ENCODE measurements around the gene ANK3.

Gene ANK3

DNA sequence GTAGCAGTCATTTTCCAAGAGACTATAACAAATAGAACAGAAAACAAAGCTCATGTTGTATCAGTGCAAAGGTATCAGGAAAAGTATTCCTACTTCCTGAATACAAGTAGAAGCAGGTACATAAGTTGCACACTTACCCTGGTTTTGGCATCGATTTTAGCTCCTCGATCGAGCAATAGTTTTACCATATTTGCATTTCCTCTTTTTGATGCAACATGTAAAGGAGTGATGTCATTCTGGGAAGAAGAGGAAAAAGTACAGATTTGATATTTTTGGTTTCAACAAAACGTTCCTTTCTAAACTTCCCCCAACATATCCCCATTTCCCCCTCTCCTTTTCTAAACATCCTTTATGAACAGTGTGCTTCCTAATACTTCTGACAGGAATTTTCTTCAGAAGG, 155.1 kb downstream of the ANK3 start:
- no peaks in the 10 kb centered on the region for H3K4me1 ChIP-seq (ENCODE audit: insufficient read depth, low read length)
- no peak overlapping the region for H3K9ac ChIP-seq (ENCODE audit: low read depth, low read length)
- H3K4me3 ChIP-seq (ENCODE audit: low read length), result no peak overlapping the region
- H3K27me3 ChIP-seq (ENCODE audit: insufficient read depth, low read length), result no peaks in the 10 kb centered on the region
- no peaks in the 10 kb centered on the region for H3K36me3 ChIP-seq (ENCODE audit: insufficient read depth, low read depth, low read length)
- H3K9me3 ChIP-seq (ENCODE audit: insufficient read depth, low read depth, low read length), result no peaks in the 10 kb centered on the region
- H3K27ac ChIP-seq (ENCODE audit: low read length), result no peak overlapping the region

DNA sequence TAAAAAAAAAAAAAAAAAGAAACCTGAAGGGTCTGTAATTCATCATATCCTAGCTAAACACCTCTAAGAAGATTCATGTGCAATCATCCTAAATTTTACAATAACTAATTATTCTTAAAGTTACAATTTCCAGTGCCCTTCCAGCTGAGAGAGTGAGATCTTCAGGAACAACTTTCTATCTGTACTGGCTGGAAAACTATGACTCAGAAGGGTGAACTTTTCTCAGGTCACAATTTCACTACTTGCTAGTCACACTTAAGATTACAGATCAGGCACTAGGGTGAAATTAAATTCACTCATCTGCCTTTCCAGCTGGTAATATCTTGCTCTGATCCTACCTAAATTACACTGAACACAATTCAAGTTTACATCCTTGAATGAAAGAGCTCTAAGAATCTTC, 158.8 kb downstream of the ANK3 start:
- no peak overlapping the region for H3K4me3 ChIP-seq (ENCODE audit: low read length)
- no peak overlapping the region for H3K27ac ChIP-seq (ENCODE audit: low read length)
- H3K27me3 ChIP-seq (ENCODE audit: insufficient read depth, low read length), result no peaks in the 10 kb centered on the region
- H3K4me1 ChIP-seq (ENCODE audit: insufficient read depth, low read length), result no peaks in the 10 kb centered on the region
- no peaks in the 10 kb centered on the region for H3K36me3 ChIP-seq (ENCODE audit: insufficient read depth, low read depth, low read length)
- no peak overlapping the region for H3K9ac ChIP-seq (ENCODE audit: low read depth, low read length)
- no peaks in the 10 kb centered on the region for H3K9me3 ChIP-seq (ENCODE audit: insufficient read depth, low read depth, low read length)

DNA sequence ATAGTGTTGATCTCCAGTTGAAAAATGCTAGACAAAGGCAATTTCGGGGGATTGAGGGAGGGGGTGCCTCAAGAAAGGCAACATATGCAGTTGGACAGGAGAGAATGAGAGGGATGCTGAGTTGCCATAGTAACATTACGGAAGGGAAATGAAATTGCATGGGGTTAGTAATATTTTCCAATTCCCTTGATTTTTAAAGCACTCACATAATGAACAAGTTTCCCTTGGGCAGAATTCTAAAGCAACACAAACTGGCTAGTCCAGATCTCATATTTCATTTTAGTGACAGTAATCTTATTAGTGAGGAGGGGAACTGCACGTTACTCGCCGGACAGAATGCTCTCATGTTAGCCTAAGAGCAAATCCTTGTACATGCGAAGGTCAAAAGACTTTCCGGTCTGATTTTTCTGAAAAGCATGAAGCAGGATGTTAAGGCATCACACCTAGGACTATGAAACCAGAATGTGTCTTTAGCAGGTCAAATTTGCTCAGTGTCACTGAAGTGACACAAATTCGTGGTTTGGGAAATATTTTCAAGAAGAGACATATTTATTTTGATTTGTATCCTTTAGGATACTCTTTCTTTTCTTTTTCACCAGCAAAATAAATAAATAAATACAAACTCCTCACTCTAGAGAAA, 165.5 kb downstream of the ANK3 start:
- Histone ChIP-seq H3K9ac (ENCODE audit: low read depth, low read length) (no peak overlapping the region), H3K4me1 (ENCODE audit: insufficient read depth, low read length) (peaks cover 6% of the 10 kb centered on the region)

DNA sequence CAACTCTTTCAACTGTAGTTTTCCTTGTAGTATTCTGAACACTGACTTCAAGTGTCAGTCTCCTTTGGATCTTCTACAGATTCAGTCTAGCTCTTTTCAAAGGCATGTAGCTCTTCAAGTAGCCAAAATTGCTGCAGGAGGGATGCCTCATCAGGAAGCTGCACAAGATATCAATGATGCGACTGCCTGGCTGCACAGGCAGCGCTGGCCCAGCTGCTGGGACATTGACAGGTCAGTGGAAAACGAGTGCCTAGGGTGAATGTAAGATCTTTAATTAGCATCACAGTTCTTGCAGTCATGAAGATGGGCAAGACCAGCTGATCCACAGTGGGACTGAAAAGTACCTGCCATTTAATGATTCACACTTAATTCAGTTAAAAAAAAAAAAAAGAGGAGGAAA, 167.6 kb downstream of the ANK3 start:
- Histone ChIP-seq H3K27me3 (ENCODE audit: insufficient read depth, low read length) (no peaks in the 10 kb centered on the region), H3K9ac (ENCODE audit: low read depth, low read length) (no peak overlapping the region), H3K36me3 (ENCODE audit: insufficient read depth, low read depth, low read length) (no peaks in the 10 kb centered on the region), H3K9me3 (ENCODE audit: insufficient read depth, low read depth, low read length) (no peaks in the 10 kb centered on the region), H3K4me3 (ENCODE audit: low read length) (no peak overlapping the region), H3K27ac (ENCODE audit: low read length) (no peak overlapping the region), H3K4me1 (ENCODE audit: insufficient read depth, low read length) (peaks cover 6% of the 10 kb centered on the region)

More for the DNA sequence above, 165.5 kb downstream of the ANK3 start:
- H3K27ac ChIP-seq (ENCODE audit: low read length), result no peak overlapping the region
- no peak overlapping the region for H3K4me3 ChIP-seq (ENCODE audit: low read length)
- no peaks in the 10 kb centered on the region for H3K9me3 ChIP-seq (ENCODE audit: insufficient read depth, low read depth, low read length)
- H3K27me3 ChIP-seq (ENCODE audit: insufficient read depth, low read length), result no peaks in the 10 kb centered on the region
- H3K36me3 ChIP-seq (ENCODE audit: insufficient read depth, low read depth, low read length), result no peaks in the 10 kb centered on the region

DNA sequence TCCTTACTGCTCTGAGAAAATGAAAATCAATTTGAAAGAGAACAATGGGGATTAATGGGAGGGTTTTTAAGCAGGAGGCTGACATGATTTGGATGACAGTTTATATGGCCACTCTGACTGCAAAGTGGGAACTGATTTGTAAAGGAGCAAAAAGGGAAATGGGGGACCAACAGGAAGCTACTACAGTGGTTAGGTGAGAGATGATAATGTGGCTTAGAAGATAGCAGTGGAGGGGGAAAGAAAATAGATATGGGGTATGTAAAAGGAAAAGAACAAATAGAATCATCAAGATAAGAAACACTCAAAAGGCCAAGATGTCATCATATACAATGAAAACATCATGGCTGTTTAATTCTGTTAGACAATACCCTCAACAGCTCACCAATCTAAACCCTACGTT, 177.5 kb downstream of the ANK3 start:
- no peaks in the 10 kb centered on the region for H3K27me3 ChIP-seq (ENCODE audit: insufficient read depth, low read length)
- H3K27ac ChIP-seq (ENCODE audit: low read length), result no peak overlapping the region
- no peaks in the 10 kb centered on the region for H3K4me1 ChIP-seq (ENCODE audit: insufficient read depth, low read length)
- no peak overlapping the region for H3K4me3 ChIP-seq (ENCODE audit: low read length)
- H3K9ac ChIP-seq (ENCODE audit: low read depth, low read length), result no peak overlapping the region
- H3K9me3 ChIP-seq (ENCODE audit: insufficient read depth, low read depth, low read length), result no peaks in the 10 kb centered on the region
- no peaks in the 10 kb centered on the region for H3K36me3 ChIP-seq (ENCODE audit: insufficient read depth, low read depth, low read length)

DNA sequence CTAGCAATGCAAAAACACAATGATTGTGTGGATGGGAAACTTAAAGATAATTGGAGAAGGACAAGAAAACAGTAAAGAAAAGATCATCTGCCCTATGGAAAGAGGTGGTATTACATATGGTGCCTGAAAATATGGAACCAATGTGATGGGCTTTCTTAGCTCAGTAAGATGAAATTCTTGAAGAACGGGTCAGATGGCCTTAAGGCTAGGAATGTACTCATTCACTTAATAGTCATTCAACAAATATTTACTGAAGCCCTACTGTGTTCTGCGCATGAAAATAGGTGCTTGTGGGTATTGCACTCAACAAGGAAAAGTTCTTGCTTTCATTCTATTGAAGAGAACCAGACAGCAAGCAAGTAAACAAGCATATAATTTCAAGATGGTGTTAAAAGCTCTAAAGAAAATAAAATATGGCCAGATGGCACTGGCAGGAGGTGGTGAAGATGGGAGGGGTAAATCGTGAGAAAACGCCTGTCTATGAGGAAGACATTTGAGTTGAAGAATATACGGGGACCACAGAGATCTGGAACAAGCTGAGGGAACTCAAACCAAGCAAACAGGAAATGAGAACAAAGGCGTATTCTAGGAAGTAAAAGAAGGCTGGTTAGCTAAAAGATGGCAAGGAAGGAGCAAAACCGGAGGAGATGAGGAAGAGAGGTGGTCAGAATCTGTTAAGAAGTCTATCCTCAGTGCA, 179.7 kb downstream of the ANK3 start:
- Histone ChIP-seq H3K36me3 (ENCODE audit: insufficient read depth, low read depth, low read length) (no peaks in the 10 kb centered on the region), H3K27ac (ENCODE audit: low read length) (no peak overlapping the region), H3K9me3 (ENCODE audit: insufficient read depth, low read depth, low read length) (no peaks in the 10 kb centered on the region), H3K9ac (ENCODE audit: low read depth, low read length) (no peak overlapping the region), H3K4me1 (ENCODE audit: insufficient read depth, low read length) (no peaks in the 10 kb centered on the region), H3K4me3 (ENCODE audit: low read length) (no peak overlapping the region), H3K27me3 (ENCODE audit: insufficient read depth, low read length) (no peaks in the 10 kb centered on the region)

DNA sequence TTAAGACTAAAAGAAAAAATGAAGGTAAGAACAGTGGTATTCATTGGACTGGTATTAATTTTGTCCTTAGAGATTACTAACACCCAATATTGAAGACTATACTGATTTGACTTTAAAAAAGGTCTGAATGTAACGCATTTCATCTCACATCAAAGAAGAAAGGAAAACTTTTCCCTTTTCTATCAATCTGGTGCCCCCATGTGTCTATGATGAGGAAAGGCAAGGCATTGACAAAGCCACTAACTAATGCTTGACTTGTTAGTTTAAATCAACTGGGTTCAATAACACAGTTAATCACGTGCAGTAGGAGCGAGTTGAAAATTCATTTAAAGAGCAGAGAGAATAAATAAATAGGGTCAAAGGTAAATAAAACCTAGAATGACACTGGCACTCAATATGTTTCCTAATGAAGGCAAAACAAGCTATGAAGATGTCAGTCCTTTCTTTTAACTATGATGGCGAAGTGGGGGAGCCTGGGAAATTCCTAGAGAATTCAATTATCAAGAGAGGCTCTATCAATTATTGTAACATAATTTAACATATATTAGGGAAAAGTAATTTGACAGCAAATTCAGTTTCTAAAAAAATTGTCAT, 180.9 kb downstream of the ANK3 start:
- Histone ChIP-seq H3K9ac (ENCODE audit: low read depth, low read length) (no peak overlapping the region), H3K36me3 (ENCODE audit: insufficient read depth, low read depth, low read length) (no peaks in the 10 kb centered on the region), H3K4me1 (ENCODE audit: insufficient read depth, low read length) (no peaks in the 10 kb centered on the region), H3K27ac (ENCODE audit: low read length) (no peak overlapping the region), H3K4me3 (ENCODE audit: low read length) (no peak overlapping the region), H3K27me3 (ENCODE audit: insufficient read depth, low read length) (no peaks in the 10 kb centered on the region), H3K9me3 (ENCODE audit: insufficient read depth, low read depth, low read length) (no peaks in the 10 kb centered on the region)

DNA sequence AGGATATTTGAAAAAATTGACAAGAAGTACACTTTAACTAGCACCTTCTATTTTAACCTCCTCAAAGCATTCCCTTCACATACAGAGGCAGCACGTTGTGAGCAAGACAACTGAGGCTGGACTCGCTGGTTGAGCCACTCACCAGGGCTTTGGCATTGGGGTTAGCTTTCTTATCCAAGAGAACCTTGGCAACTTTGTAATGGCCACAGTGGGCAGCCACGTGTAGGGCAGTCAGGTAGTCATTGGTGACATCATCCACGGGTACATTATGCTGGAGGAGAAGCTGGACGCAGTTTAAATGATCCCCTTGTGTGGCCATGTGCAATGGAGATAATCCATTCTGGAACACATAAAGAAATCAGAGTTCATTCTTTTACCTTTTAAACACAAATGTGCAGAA, 181.8 kb downstream of the ANK3 start:
- H3K4me3 ChIP-seq (ENCODE audit: low read length), result no peak overlapping the region
- H3K4me1 ChIP-seq (ENCODE audit: insufficient read depth, low read length), result no peaks in the 10 kb centered on the region
- no peak overlapping the region for H3K9ac ChIP-seq (ENCODE audit: low read depth, low read length)

DNA sequence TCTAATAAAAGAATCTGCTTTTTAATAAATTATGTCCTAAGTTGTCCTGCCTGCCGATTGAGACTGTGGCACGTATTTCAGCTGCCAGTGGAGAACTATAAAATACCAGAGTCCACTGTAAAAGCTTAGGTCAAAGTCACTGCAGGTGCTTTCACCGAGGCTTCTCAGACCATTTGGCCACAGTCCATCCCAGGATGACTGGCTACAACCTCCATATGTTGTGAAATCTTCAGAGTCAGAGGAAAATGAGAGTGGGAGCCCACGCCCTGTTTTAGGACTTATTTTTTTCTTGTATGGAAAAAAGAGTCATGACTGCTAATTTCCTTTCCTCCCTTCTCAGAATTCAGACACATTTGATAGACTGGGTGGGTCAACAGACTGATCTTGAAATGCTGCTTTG, 182.9 kb downstream of the ANK3 start:
- no peak overlapping the region for H3K9ac ChIP-seq (ENCODE audit: low read depth, low read length)
- no peak overlapping the region for H3K27ac ChIP-seq (ENCODE audit: low read length)
- no peaks in the 10 kb centered on the region for H3K27me3 ChIP-seq (ENCODE audit: insufficient read depth, low read length)
- no peaks in the 10 kb centered on the region for H3K36me3 ChIP-seq (ENCODE audit: insufficient read depth, low read depth, low read length)
- H3K9me3 ChIP-seq (ENCODE audit: insufficient read depth, low read depth, low read length), result no peaks in the 10 kb centered on the region
- no peaks in the 10 kb centered on the region for H3K4me1 ChIP-seq (ENCODE audit: insufficient read depth, low read length)
- H3K4me3 ChIP-seq (ENCODE audit: low read length), result no peak overlapping the region

More for the DNA sequence above, 181.8 kb downstream of the ANK3 start:
- no peak overlapping the region for H3K27ac ChIP-seq (ENCODE audit: low read length)
- no peaks in the 10 kb centered on the region for H3K27me3 ChIP-seq (ENCODE audit: insufficient read depth, low read length)
- no peaks in the 10 kb centered on the region for H3K9me3 ChIP-seq (ENCODE audit: insufficient read depth, low read depth, low read length)
- no peaks in the 10 kb centered on the region for H3K36me3 ChIP-seq (ENCODE audit: insufficient read depth, low read depth, low read length)

DNA sequence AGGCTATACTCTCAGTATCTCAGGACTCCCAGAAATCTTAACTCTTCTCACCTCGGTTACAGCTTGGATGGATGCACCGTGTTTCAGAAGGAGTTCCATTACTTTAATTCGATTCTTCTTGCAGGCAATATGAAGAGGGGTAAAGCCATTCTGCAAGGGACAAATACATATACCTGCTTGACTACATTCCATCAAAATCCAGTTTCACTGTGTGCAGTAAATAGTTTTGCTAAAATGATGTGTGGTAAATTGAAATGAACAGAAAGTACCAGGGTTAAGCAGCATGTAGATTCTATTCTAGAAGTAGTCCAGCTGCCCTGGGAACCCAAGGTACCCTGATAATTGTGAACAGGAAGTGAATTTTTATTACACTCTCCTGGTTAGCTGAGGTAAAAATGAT, 183.9 kb downstream of the ANK3 start:
- Histone ChIP-seq H3K36me3 (ENCODE audit: insufficient read depth, low read depth, low read length) (no peaks in the 10 kb centered on the region), H3K9ac (ENCODE audit: low read depth, low read length) (no peak overlapping the region), H3K27ac (ENCODE audit: low read length) (no peak overlapping the region), H3K9me3 (ENCODE audit: insufficient read depth, low read depth, low read length) (no peaks in the 10 kb centered on the region), H3K4me1 (ENCODE audit: insufficient read depth, low read length) (no peaks in the 10 kb centered on the region), H3K27me3 (ENCODE audit: insufficient read depth, low read length) (no peaks in the 10 kb centered on the region), H3K4me3 (ENCODE audit: low read length) (no peak overlapping the region)

DNA sequence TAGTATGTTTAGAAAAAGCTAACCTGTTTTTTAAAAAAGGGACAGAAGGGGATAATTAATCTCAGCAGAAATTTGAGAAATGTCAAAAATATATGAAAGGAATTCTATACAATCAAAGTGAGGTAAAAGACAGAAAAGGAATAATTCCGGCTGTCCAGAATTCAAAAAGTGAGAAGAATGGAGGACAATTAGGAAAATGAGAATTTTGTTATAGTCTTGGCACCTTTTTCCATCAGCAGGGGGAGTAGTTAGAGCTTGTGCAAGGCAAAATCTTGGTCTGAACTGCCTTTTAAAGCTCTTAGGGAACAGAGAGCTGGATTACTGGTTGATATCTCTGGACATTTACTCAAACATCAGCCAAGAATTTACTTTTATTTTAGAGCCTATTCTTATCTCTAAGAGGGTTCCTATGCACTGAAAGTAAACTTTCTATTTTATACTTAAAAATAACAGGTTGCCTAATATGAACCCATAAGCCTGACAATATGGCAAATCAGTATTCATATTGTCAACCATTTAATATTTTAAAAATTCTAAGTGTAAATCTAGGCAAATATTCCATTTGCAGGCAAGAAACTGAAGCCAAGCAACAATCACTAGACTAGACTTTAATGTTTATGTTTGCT, 185.6 kb downstream of the ANK3 start:
- H3K36me3 ChIP-seq (ENCODE audit: insufficient read depth, low read depth, low read length), result no peaks in the 10 kb centered on the region
- H3K9ac ChIP-seq (ENCODE audit: low read depth, low read length), result no peak overlapping the region
- no peak overlapping the region for H3K27ac ChIP-seq (ENCODE audit: low read length)
- H3K9me3 ChIP-seq (ENCODE audit: insufficient read depth, low read depth, low read length), result no peaks in the 10 kb centered on the region
- no peaks in the 10 kb centered on the region for H3K4me1 ChIP-seq (ENCODE audit: insufficient read depth, low read length)
- H3K4me3 ChIP-seq (ENCODE audit: low read length), result no peak overlapping the region
- no peaks in the 10 kb centered on the region for H3K27me3 ChIP-seq (ENCODE audit: insufficient read depth, low read length)

DNA sequence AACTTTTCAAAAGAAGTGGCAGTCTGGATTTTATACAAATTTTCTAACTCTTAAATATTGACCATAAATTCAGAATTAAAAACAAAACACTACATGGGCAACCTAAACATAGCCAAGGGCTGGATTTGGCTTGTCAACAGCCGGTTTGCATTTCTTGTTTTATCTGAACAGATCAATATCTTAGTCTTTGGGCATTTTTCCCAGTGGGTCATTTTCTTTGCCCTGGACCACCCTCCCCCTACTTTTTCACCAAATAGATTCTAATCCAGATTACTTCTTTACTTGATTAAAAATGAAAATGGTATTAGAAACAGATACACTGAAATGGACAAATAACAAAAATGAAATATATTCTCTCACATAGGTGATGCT, 189.0 kb downstream of the ANK3 start:
- no peaks in the 10 kb centered on the region for H3K27me3 ChIP-seq (ENCODE audit: insufficient read depth, low read length)
- H3K9me3 ChIP-seq (ENCODE audit: insufficient read depth, low read depth, low read length), result no peaks in the 10 kb centered on the region
- H3K9ac ChIP-seq (ENCODE audit: low read depth, low read length), result no peak overlapping the region
- H3K4me1 ChIP-seq (ENCODE audit: insufficient read depth, low read length), result no peaks in the 10 kb centered on the region
- H3K4me3 ChIP-seq (ENCODE audit: low read length), result no peak overlapping the region
- H3K27ac ChIP-seq (ENCODE audit: low read length), result no peak overlapping the region
- no peaks in the 10 kb centered on the region for H3K36me3 ChIP-seq (ENCODE audit: insufficient read depth, low read depth, low read length)
